ENCODE measurements around the gene LEMD3. TPM values are rescaled to one million over a fixed set of nuclear protein-coding genes. Genes with fewer than 3 reads are reported as not detected.

Gene LEMD3
- total and polyA plus RNA-seq, 2 experiments from 2014 or later = 15.4 to 56.7 TPM

DNA sequence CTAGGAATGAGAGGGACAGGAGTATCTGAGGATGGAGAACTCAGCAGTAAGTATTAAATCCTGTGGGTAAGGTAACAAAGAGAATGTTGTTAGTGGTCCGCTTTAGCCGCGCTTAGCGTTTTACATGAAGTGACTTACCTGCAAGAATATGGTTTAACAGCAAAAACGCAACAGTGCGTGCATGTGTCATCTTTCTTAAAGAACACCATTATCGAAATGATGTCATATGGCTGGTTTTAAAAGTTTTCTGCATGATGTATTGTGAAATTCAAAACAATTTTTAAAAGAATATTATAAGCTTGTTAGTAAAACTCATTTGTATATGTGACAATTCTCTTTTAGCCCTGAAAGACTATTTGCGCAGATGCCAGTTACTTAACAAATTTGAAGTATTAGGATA lies 1.7 kb downstream of the LEMD3 start:
- H3F3A ChIP-seq (replicated peaks; ENCODE audit: low read depth) = no peaks in the 10 kb centered on the region
- Mint-ChIP-seq H3K36me3 (ENCODE audit: low read depth) (peaks cover 8% of the 10 kb centered on the region; the same call in 1 of the 3 replicates), H3K4me3 (peak overlapping the region; percentile 99), H3K27ac (no peak overlapping the region), H3K4me1 (peaks cover 15% of the 10 kb centered on the region), H3K9me3 (peaks cover 8% of the 10 kb centered on the region; the same call in 2 of the 3 replicates), H3K27me3 (ENCODE audit: insufficient read depth, low read depth, poor library complexity) (peaks cover 18% of the 10 kb centered on the region)
- no peaks in the 10 kb centered on the region for H3K36me3 ChIP-seq (ENCODE audit: insufficient read depth)
- no peak for TF ChIP-seq ZNF331 (CRISPR knock-in tag; IDR thresholded peaks at IDR 0.05; ENCODE audit: low read depth)
- no peak for TF ChIP-seq ZNF114 (CRISPR knock-in tag; IDR thresholded peaks at IDR 0.05)
- TF ChIP-seq NANOG (IDR thresholded peaks at IDR 0.05; ENCODE audit: borderline replicate concordance) = no peak
- TF ChIP-seq, protein P1, sequence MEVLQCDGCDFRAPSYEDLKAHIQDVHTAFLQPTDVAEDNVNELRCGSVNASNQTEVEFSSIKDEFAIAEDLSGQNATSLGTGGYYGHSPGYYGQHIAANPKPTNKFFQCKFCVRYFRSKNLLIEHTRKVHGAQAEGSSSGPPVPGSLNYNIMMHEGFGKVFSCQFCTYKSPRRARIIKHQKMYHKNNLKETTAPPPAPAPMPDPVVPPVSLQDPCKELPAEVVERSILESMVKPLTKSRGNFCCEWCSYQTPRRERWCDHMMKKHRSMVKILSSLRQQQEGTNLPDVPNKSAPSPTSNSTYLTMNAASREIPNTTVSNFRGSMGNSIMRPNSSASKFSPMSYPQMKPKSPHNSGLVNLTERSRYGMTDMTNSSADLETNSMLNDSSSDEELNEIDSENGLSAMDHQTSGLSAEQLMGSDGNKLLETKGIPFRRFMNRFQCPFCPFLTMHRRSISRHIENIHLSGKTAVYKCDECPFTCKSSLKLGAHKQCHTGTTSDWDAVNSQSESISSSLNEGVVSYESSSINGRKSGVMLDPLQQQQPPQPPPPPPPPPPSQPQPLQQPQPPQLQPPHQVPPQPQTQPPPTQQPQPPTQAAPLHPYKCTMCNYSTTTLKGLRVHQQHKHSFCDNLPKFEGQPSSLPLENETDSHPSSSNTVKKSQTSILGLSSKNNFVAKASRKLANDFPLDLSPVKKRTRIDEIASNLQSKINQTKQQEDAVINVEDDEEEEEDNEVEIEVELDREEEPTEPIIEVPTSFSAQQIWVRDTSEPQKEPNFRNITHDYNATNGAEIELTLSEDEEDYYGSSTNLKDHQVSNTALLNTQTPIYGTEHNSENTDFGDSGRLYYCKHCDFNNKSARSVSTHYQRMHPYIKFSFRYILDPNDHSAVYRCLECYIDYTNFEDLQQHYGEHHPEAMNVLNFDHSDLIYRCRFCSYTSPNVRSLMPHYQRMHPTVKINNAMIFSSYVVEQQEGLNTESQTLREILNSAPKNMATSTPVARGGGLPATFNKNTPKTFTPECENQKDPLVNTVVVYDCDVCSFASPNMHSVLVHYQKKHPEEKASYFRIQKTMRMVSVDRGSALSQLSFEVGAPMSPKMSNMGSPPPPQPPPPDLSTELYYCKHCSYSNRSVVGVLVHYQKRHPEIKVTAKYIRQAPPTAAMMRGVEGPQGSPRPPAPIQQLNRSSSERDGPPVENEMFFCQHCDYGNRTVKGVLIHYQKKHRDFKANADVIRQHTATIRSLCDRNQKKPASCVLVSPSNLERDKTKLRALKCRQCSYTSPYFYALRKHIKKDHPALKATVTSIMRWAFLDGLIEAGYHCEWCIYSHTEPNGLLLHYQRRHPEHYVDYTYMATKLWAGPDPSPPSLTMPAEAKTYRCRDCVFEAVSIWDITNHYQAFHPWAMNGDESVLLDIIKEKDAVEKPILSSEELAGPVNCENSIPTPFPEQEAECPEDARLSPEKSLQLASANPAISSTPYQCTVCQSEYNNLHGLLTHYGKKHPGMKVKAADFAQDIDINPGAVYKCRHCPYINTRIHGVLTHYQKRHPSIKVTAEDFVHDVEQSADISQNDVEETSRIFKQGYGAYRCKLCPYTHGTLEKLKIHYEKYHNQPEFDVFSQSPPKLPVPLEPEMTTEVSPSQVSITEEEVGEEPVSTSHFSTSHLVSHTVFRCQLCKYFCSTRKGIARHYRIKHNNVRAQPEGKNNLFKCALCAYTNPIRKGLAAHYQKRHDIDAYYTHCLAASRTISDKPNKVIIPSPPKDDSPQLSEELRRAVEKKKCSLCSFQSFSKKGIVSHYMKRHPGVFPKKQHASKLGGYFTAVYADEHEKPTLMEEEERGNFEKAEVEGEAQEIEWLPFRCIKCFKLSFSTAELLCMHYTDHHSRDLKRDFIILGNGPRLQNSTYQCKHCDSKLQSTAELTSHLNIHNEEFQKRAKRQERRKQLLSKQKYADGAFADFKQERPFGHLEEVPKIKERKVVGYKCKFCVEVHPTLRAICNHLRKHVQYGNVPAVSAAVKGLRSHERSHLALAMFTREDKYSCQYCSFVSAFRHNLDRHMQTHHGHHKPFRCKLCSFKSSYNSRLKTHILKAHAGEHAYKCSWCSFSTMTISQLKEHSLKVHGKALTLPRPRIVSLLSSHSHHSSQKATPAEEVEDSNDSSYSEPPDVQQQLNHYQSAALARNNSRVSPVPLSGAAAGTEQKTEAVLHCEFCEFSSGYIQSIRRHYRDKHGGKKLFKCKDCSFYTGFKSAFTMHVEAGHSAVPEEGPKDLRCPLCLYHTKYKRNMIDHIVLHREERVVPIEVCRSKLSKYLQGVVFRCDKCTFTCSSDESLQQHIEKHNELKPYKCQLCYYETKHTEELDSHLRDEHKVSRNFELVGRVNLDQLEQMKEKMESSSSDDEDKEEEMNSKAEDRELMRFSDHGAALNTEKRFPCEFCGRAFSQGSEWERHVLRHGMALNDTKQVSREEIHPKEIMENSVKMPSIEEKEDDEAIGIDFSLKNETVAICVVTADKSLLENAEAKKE (CRISPR knock-in tag; IDR thresholded peaks at IDR 0.05) = no peak
- TF ChIP-seq, protein P2, sequence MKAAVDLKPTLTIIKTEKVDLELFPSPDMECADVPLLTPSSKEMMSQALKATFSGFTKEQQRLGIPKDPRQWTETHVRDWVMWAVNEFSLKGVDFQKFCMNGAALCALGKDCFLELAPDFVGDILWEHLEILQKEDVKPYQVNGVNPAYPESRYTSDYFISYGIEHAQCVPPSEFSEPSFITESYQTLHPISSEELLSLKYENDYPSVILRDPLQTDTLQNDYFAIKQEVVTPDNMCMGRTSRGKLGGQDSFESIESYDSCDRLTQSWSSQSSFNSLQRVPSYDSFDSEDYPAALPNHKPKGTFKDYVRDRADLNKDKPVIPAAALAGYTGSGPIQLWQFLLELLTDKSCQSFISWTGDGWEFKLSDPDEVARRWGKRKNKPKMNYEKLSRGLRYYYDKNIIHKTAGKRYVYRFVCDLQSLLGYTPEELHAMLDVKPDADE (IDR thresholded peaks at IDR 0.05) = no peak
- TF ChIP-seq POLR2AphosphoS5 (IDR thresholded peaks at IDR 0.05; ENCODE audit: low read depth) = no peak
- TF ChIP-seq JUNB (IDR thresholded peaks at IDR 0.05; ENCODE audit: unreplicated experiment) = no peak
- TF ChIP-seq STAT1 (IDR thresholded peaks at IDR 0.05; ENCODE audit: unreplicated experiment) = no peak
- no peak for TF ChIP-seq CREB1 (CRISPR knock-in tag; IDR thresholded peaks at IDR 0.05; ENCODE audit: low read depth)
- TF ChIP-seq EZH2 (IDR thresholded peaks at IDR 0.05; ENCODE audit: low read depth, unreplicated experiment) = no peak
- TF ChIP-seq, protein P3, sequence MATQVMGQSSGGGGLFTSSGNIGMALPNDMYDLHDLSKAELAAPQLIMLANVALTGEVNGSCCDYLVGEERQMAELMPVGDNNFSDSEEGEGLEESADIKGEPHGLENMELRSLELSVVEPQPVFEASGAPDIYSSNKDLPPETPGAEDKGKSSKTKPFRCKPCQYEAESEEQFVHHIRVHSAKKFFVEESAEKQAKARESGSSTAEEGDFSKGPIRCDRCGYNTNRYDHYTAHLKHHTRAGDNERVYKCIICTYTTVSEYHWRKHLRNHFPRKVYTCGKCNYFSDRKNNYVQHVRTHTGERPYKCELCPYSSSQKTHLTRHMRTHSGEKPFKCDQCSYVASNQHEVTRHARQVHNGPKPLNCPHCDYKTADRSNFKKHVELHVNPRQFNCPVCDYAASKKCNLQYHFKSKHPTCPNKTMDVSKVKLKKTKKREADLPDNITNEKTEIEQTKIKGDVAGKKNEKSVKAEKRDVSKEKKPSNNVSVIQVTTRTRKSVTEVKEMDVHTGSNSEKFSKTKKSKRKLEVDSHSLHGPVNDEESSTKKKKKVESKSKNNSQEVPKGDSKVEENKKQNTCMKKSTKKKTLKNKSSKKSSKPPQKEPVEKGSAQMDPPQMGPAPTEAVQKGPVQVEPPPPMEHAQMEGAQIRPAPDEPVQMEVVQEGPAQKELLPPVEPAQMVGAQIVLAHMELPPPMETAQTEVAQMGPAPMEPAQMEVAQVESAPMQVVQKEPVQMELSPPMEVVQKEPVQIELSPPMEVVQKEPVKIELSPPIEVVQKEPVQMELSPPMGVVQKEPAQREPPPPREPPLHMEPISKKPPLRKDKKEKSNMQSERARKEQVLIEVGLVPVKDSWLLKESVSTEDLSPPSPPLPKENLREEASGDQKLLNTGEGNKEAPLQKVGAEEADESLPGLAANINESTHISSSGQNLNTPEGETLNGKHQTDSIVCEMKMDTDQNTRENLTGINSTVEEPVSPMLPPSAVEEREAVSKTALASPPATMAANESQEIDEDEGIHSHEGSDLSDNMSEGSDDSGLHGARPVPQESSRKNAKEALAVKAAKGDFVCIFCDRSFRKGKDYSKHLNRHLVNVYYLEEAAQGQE (IDR thresholded peaks at IDR 0.05; ENCODE audit: unreplicated experiment) = no peak
- TF ChIP-seq EZH2phosphoT487 (IDR thresholded peaks at IDR 0.05; ENCODE audit: unreplicated experiment) = no peak
- TF ChIP-seq, protein P4, sequence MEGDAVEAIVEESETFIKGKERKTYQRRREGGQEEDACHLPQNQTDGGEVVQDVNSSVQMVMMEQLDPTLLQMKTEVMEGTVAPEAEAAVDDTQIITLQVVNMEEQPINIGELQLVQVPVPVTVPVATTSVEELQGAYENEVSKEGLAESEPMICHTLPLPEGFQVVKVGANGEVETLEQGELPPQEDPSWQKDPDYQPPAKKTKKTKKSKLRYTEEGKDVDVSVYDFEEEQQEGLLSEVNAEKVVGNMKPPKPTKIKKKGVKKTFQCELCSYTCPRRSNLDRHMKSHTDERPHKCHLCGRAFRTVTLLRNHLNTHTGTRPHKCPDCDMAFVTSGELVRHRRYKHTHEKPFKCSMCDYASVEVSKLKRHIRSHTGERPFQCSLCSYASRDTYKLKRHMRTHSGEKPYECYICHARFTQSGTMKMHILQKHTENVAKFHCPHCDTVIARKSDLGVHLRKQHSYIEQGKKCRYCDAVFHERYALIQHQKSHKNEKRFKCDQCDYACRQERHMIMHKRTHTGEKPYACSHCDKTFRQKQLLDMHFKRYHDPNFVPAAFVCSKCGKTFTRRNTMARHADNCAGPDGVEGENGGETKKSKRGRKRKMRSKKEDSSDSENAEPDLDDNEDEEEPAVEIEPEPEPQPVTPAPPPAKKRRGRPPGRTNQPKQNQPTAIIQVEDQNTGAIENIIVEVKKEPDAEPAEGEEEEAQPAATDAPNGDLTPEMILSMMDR (conservative IDR thresholded peaks at IDR 0.05; ENCODE audit: low read depth in 2 of 2) = no peak
- H3K79me2 ChIP-seq (replicated peaks; ENCODE audit: insufficient read depth) = peaks cover 66% of the 10 kb centered on the region
- ATAC-seq (no peak), DNase-seq (ENCODE audit: low spot score) (no peak)
- peak overlapping the region; percentile 93 for H3K4me2 ChIP-seq
- no peak overlapping the region for H2AFZ ChIP-seq
- H4K20me1 ChIP-seq (replicated peaks; ENCODE audit: insufficient read depth) = peaks cover 49% of the 10 kb centered on the region
- no peaks in the 10 kb centered on the region for H3K9me2 ChIP-seq (ENCODE audit: insufficient read depth)
- no peak overlapping the region for H3K27ac ChIP-seq (ENCODE audit: low read depth)
- H3K4me1 ChIP-seq (ENCODE audit: insufficient read depth) = peaks cover 20% of the 10 kb centered on the region
- H3K4me3 ChIP-seq = peak overlapping the region; percentile 91
- H3K27me3 ChIP-seq (ENCODE audit: insufficient read depth) = peaks cover 6% of the 10 kb centered on the region
